H1 (cell line): Measurements from ENCODE around the gene DSCAM. TPM values are rescaled to one million over a fixed set of nuclear protein-coding genes. Genes with fewer than 3 reads are reported as not detected.

Experiments used
- CHD1 ChIP-seq: IDR thresholded peaks from 2 replicates; pipeline ENCODE4 v1.6.1; 2012; ENCODE audit warnings: low read depth, low read length, improper control_type of control experiment
- CTBP2 ChIP-seq: IDR thresholded peaks from 2 replicates; pipeline ENCODE4 v1.7.0; 2011; ENCODE audit warnings: borderline replicate concordance, mild to moderate bottlenecking, moderate library complexity, mixed read lengths, low read length; ENCODE audit not compliant: insufficient read depth, insufficient read length
- EGR1 ChIP-seq: IDR thresholded peaks from 2 replicates; pipeline ENCODE4 v1.6.1; 2011; ENCODE audit warnings: low read depth, low read length, borderline replicate concordance
- NANOG ChIP-seq: IDR thresholded peaks from 2 replicates; pipeline ENCODE4 v1.6.1; 2011; ENCODE audit warnings: low read length, low read depth, mild to moderate bottlenecking, inconsistent platforms; ENCODE audit not compliant: insufficient read depth, poor library complexity, severe bottlenecking
- PHF8 ChIP-seq: fragments of 200-600 bp; sonication (generic); conservative IDR thresholded peaks from 2 replicates; pipeline ENCODE4 v1.7.1; 2012; ENCODE audit warnings: low read depth, mild to moderate bottlenecking, inconsistent platforms, low read length, moderate library complexity
- RBBP5 ChIP-seq: IDR thresholded peaks from 2 replicates; pipeline ENCODE4 v1.7.1; 2012; ENCODE audit warnings: low read depth, mild to moderate bottlenecking, inconsistent platforms, low read length, moderate library complexity, borderline replicate concordance
- RXRA ChIP-seq: IDR thresholded peaks from 2 replicates; pipeline ENCODE4 v1.6.1; 2011; ENCODE audit warnings: low read depth, mild to moderate bottlenecking, low read length, moderate library complexity; ENCODE audit not compliant: insufficient read depth
- SP2 ChIP-seq: IDR thresholded peaks from 2 replicates; pipeline ENCODE4 v1.6.1; 2012; ENCODE audit warnings: mild to moderate bottlenecking, low read length, inconsistent platforms
- USF2 ChIP-seq: IDR thresholded peaks from 2 replicates; pipeline ENCODE4 v1.6.1; 2011; ENCODE audit warnings: low read length, improper control_type of control experiment
- polyA plus RNA-seq, 7 experiments: library from polyadenylated mRNA; depleted of rRNA in 3 of 7; stranded (reverse) in 5 of 7; unstranded in 2 of 7; fragments of >200 nt in 5 of 7; fragments of 200-250 nt in 2 of 7; gene quantifications; 1 replicate in 5 of 7; 2 replicates in 1 of 7; 4 replicates in 1 of 7; pipeline versions ENCODE4 v1.2.1 to v1.2.3, GENCODE V29; 2011 to 2013; ENCODE audit warnings: missing spikeins in 2 of 7, mixed read lengths in 2 of 7
- total RNA-seq: library from RNA; stranded (reverse); fragmentation: NEBNext Ultra II Directional; extraction: Animal tissue kit (Norgen Biotek cat#: 25700); gene quantifications from 2 replicates; pipeline ENCODE4 v1.2.1, GENCODE V29; 2021
- TF ChIP-seq, protein P1 (sequence below): fragments of 300-600 bp; sonication (generic); IDR thresholded peaks from 2 replicates; pipeline ENCODE4 v1.7.1; 2012; ENCODE audit warnings: low read length, moderate library complexity, mild to moderate bottlenecking, inconsistent platforms; ENCODE audit not compliant: insufficient replicate concordance

DSCAM gene
- total and polyA plus RNA-seq, 2 of the 8 experiments (the other 6 are each of a cell fraction or from before 2014, with no cell fraction given), result 0.02 to 0.15 TPM

DNA sequence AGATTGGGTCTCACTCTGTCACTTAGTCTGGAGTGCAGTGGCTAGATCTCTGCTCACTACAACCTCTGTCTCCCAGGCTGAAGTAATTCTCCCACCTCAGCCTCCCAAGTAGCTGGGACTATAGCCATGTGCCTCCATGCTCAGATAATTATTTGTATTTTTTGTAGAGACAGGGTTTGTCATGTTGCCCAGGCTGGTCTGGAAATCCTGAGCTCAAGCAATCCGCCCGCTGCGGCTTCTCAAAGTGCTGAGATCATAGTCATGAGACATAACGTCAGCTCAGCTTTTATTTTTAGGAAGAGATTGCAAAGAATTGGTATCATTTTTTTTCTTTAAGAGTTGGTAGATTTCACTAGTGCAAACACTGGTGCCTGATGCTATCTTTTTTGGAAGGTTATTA, 244.9 kb downstream of the DSCAM start (continued):
- TF ChIP-seq, protein P1, sequence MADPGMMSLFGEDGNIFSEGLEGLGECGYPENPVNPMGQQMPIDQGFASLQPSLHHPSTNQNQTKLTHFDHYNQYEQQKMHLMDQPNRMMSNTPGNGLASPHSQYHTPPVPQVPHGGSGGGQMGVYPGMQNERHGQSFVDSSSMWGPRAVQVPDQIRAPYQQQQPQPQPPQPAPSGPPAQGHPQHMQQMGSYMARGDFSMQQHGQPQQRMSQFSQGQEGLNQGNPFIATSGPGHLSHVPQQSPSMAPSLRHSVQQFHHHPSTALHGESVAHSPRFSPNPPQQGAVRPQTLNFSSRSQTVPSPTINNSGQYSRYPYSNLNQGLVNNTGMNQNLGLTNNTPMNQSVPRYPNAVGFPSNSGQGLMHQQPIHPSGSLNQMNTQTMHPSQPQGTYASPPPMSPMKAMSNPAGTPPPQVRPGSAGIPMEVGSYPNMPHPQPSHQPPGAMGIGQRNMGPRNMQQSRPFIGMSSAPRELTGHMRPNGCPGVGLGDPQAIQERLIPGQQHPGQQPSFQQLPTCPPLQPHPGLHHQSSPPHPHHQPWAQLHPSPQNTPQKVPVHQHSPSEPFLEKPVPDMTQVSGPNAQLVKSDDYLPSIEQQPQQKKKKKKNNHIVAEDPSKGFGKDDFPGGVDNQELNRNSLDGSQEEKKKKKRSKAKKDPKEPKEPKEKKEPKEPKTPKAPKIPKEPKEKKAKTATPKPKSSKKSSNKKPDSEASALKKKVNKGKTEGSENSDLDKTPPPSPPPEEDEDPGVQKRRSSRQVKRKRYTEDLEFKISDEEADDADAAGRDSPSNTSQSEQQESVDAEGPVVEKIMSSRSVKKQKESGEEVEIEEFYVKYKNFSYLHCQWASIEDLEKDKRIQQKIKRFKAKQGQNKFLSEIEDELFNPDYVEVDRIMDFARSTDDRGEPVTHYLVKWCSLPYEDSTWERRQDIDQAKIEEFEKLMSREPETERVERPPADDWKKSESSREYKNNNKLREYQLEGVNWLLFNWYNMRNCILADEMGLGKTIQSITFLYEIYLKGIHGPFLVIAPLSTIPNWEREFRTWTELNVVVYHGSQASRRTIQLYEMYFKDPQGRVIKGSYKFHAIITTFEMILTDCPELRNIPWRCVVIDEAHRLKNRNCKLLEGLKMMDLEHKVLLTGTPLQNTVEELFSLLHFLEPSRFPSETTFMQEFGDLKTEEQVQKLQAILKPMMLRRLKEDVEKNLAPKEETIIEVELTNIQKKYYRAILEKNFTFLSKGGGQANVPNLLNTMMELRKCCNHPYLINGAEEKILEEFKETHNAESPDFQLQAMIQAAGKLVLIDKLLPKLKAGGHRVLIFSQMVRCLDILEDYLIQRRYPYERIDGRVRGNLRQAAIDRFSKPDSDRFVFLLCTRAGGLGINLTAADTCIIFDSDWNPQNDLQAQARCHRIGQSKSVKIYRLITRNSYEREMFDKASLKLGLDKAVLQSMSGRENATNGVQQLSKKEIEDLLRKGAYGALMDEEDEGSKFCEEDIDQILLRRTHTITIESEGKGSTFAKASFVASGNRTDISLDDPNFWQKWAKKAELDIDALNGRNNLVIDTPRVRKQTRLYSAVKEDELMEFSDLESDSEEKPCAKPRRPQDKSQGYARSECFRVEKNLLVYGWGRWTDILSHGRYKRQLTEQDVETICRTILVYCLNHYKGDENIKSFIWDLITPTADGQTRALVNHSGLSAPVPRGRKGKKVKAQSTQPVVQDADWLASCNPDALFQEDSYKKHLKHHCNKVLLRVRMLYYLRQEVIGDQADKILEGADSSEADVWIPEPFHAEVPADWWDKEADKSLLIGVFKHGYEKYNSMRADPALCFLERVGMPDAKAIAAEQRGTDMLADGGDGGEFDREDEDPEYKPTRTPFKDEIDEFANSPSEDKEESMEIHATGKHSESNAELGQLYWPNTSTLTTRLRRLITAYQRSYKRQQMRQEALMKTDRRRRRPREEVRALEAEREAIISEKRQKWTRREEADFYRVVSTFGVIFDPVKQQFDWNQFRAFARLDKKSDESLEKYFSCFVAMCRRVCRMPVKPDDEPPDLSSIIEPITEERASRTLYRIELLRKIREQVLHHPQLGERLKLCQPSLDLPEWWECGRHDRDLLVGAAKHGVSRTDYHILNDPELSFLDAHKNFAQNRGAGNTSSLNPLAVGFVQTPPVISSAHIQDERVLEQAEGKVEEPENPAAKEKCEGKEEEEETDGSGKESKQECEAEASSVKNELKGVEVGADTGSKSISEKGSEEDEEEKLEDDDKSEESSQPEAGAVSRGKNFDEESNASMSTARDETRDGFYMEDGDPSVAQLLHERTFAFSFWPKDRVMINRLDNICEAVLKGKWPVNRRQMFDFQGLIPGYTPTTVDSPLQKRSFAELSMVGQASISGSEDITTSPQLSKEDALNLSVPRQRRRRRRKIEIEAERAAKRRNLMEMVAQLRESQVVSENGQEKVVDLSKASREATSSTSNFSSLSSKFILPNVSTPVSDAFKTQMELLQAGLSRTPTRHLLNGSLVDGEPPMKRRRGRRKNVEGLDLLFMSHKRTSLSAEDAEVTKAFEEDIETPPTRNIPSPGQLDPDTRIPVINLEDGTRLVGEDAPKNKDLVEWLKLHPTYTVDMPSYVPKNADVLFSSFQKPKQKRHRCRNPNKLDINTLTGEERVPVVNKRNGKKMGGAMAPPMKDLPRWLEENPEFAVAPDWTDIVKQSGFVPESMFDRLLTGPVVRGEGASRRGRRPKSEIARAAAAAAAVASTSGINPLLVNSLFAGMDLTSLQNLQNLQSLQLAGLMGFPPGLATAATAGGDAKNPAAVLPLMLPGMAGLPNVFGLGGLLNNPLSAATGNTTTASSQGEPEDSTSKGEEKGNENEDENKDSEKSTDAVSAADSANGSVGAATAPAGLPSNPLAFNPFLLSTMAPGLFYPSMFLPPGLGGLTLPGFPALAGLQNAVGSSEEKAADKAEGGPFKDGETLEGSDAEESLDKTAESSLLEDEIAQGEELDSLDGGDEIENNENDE, result no peak
- TF ChIP-seq PHF8, result no peak
- TF ChIP-seq CHD1, result no peak
- TF ChIP-seq CTBP2, result no peak
- TF ChIP-seq RBBP5, result no peak
- no peak for TF ChIP-seq USF2
- no peak for TF ChIP-seq RXRA
- no peak for TF ChIP-seq SP2
- TF ChIP-seq NANOG, result no peak
- no peak for TF ChIP-seq EGR1
